GM12892 (cell line): ENCODE results near the gene TYMS.
"Not testable (repeated sequence)": the region's sequence is repeated elsewhere in the genome, so short reads cannot be mapped to it uniquely, and the experiment has no call there.

Experiments used
- DNase-seq: peaks from one replicate; pipeline ENCODE4 v3.0.0; 2011; ENCODE audit not compliant: insufficient read length
- FAIRE-seq: peaks from 2 replicates; lab custom pipeline; 2011; peaks lifted over from hg19 to GRCh38; lab: Jason Lieb, UNC
- POLR2A ChIP-seq: IDR thresholded peaks from 2 replicates; pipeline ENCODE4 v1.6.1; 2011; ENCODE audit warnings: low read depth, low read length, control low read depth
- POLR2AphosphoS5 ChIP-seq: IDR thresholded peaks from 2 replicates; pipeline ENCODE4 v1.6.1; 2011; ENCODE audit warnings: low read depth, low read length, control low read depth
- TAF1 ChIP-seq: IDR thresholded peaks from 2 replicates; pipeline ENCODE4 v1.6.1; 2011; ENCODE audit warnings: low read depth, mild to moderate bottlenecking, control low read depth, low read length, borderline replicate concordance

Gene TYMS

DNA sequence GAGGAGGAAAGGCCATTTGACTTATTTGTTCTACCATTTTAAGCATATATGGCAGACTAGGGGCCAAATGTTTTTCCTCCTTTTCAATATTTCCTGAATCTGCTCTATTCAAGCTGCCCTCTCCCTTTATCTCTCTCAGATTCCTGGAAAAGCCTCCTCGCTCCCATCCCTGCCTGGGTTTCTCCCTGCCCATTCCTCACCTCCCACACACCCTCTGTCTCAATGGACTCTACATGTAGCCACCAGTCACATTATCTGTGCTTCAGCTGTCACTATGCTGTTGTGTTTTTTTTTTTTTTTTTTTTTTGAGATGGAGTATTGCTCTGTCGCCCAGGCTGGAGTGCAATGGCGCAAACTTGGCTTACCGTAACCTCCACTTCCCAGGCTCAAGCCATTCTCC, 22.9 kb downstream of the TYMS start:
- TF ChIP-seq POLR2A (no peak), POLR2AphosphoS5 (no peak), TAF1 (no peak)
- DNase-seq: no peak
- no peak for FAIRE-seq

DNA sequence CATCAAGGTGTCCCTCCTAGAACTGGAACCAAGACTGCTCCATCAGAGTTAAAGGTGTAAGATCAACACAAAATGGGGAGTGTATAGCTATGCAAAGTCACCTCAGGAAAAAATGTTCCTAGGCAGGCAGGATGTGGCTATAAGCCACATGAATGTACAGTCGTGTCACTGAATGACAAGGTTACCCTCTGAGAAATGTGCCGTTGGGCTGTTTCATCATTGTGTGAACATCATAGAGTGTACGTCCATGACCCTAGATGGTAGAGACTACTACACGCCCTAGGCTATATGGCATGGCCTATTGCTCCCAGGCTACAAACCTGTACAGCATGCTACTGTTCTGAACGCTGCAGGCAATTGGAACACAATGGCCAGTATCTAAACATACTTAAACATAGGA, 24.5 kb downstream of the TYMS start:
- no peak for DNase-seq
- no peak for FAIRE-seq
- TF ChIP-seq TAF1 (no peak), POLR2A (no peak), POLR2AphosphoS5 (no peak)

GRCh38 chr18:682416-682815, 25.0 kb downstream of the TYMS start:
- FAIRE-seq, DNase-seq: not testable (repeated sequence)

DNA sequence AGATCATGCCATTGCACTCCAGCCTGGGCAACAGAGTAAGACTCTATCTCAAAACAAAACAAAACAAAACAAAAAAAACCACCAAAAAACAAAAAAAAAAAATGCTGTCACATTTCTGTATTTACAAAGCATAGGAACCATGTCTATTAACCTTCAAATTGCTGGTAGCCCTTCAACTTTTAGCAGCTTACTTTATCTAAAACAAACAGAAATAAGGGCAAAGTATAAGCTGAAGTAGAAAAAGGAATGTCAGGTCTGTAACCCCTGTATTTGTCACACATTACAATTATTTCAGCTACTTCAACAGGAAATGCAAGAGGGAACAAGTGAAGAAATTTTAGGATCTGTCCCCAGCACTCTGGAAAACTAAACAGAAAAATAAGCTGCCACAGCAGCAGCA, 25.4 kb downstream of the TYMS start:
- no peak for DNase-seq
- TF ChIP-seq POLR2AphosphoS5: no peak
- TF ChIP-seq POLR2A: no peak
- no peak for TF ChIP-seq TAF1
- no peak for FAIRE-seq

- no peak for TF ChIP-seq POLR2AphosphoS5
- TF ChIP-seq TAF1: no peak
- no peak for TF ChIP-seq POLR2A
- FAIRE-seq: no peak
- no peak for DNase-seq
Observed at GRCh38 chr18:683531-683930, 26.1 kb downstream of the TYMS start.

DNA sequence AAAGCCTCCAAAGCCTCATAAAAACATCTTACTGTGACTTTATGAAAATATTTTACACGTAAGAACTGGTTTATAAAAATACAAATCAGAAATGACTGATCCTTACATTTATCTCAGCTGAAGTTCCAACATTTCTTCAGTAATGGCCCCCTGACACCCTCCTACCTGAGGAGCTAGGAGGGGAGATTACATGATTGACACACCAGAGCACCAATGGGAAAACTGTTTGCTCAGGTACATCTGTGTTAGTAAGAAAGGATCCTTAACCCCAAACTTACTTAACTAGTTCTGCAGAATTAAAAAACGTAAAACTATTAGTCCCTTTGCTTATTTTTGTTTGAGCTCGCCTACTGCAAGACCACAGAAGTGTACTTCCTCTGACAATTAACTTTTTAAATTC, 28.0 kb downstream of the TYMS start:
- FAIRE-seq (no peak), DNase-seq (no peak)
- no peak for TF ChIP-seq POLR2A
- TF ChIP-seq TAF1: no peak
- TF ChIP-seq POLR2AphosphoS5: no peak

DNA sequence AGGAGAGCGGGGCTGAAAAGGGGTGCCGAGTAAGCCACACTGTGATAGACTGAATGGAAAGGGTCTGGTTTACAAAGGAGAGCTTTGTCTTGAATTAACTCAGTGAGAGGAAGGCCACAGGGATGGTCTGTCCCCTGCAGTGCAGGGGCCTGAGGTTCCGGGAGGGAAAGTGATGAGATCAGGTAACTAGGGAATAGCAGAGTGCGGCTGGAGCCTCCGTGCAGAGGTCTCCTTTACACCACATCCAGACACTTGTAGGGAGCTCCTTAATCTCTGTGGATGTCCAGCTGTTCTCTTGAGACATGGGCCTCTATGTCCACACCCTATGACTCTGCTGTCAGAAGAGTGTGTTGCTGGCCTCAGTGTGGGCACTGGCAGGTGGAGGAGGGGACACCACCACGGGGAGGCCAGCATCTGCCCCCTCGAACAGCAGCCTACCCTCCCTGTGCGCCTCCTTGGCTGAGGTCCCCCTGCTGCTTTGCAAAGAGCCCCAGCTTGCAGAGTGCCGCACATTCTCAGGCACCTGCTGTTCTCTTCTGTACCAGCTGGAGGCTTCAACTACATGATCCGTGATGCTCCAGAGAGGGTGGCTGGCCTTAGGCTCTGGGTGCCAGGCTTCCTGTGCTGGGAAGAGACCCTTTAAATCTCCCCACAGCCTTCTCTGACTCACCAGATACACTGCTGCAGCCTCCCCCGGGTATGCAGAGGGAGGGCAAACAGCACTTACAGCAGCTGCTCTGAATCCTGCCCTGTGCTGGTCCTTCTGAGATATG, 29.1 kb downstream of the TYMS start:
- TF ChIP-seq POLR2A (no peak), TAF1 (no peak), POLR2AphosphoS5 (no peak)
- DNase-seq: no peak
- FAIRE-seq: no peak

DNA sequence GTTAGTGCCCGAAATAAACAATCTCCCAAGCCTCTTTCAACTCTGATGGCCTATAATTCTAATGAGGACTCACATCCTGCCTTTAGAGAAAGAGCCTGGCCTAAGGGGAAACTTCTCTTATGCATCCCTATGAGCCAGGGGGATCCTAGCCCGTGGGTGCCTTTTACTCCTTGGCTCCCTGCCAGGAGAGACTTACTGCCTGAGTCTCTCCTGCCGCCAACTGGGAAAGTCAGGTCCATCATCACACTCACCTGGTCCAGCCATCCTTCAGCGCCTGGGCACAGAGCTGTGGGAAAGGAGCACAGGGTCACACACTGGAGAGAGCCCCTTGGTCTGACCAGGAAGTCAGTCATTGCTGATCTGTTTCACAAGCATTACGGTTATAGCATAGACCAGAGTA, 30.9 kb downstream of the TYMS start:
- DNase-seq: no peak

GRCh38 chr18:692824-693223, 35.4 kb downstream of the TYMS start:
- FAIRE-seq (no peak), DNase-seq (no peak)
- TF ChIP-seq POLR2A (no peak), TAF1 (no peak), POLR2AphosphoS5 (no peak)

More for the DNA sequence above, 30.9 kb downstream of the TYMS start:
- no peak for FAIRE-seq
- TF ChIP-seq TAF1 (no peak), POLR2AphosphoS5 (no peak), POLR2A (no peak)

GRCh38 chr18:693466-694187, 36.2 kb downstream of the TYMS start:
- no peak for FAIRE-seq
- DNase-seq: no peak
- no peak for TF ChIP-seq POLR2A
- no peak for TF ChIP-seq TAF1
- TF ChIP-seq POLR2AphosphoS5: no peak

DNA sequence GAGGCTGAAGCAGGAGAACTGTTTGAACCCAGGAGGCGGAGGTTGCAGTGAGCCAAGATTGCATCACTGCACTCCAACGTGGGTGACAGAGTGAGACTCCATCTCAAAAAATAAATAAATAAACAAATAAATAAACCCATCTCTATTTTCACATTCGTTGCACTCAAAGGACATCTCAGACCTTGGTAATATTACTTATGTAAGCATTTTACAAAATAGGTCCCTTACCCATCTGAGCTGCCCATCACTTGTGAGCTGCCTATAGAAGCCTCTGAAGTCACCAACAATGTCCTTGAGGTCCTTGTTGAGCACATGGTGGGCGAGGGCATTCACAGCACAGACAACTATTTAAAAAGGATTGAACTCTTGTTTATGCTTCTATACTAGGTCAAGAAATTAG, 39.6 kb downstream of the TYMS start:
- TF ChIP-seq POLR2AphosphoS5 (no peak), POLR2A (no peak), TAF1 (no peak)
- DNase-seq (no peak), FAIRE-seq (no peak)

DNA sequence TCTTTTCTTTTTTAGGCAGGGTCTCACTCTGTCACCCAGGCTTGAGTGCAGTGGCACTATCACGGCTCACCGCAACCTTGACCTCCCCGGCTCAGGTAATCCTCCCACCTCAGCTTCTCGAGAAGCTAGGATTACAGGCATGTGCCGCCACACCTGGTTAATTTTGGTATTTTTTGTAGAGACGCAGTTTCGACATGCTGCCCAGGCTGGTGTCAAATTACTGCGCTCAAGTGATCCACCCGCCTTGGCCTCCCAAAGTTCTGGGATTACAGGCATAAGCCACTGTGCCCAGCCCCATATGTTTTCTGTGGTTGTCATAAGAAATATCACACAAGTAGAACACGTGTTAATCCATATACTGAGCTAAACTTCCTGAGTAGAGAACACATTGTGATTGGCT, 40.3 kb downstream of the TYMS start:
- TF ChIP-seq TAF1 (no peak), POLR2AphosphoS5 (no peak)
- no peak for DNase-seq
- no peak for FAIRE-seq
